RPMI8226 (cell line): ENCODE measurements around the gene SLC9A2.

Source experiments
- DNase-seq: peaks from one replicate; pipeline ENCODE4 v3.0.0-alpha.2; 2015

SLC9A2 gene

GRCh38 chr2:102621630-102622029, 2.3 kb downstream of the SLC9A2 start:
- DNase-seq, result no peak

GRCh38 chr2:102622646-102623045, 3.3 kb downstream of the SLC9A2 start:
- DNase-seq, result no peak

- DNase-seq, result no peak
Measured at GRCh38 chr2:102630458-102630857, 11.1 kb downstream of the SLC9A2 start.

DNA sequence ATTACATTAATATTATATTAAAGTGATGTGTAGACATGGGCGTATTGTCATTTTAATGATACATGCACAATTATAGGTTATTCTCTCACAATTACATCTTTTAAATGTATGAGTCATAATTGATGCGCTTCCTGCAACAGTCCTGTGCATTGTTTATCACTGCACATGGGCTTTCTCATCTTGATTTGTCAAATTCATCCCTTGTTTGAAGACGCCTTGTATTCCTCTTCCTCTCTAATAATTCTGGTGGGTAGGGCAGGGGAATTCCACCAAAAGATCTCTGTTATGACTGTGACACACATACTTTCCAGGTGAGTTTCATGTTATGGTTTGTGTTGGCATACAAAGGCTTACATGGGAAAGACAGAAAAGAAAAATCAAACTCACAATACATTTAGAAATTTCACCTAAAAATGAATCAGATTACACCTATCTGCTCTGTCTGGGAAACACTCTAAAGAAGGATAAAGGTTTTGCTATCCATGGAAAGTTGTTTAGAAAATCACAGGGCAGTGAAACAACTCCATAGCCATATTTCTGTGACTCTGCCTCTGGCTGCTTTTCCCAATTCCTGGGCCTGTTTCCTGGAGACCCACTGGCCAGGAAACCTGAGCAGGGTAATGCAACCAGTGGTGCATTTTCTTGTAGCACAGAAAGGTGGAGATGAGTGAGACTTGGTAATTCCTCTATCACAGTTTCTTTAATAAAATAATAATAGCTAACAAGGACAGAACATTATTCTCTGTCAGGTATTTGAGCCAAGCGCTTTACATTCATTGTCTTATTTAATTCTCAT, 13.2 kb downstream of the SLC9A2 start:
- DNase-seq, result no peak

DNA sequence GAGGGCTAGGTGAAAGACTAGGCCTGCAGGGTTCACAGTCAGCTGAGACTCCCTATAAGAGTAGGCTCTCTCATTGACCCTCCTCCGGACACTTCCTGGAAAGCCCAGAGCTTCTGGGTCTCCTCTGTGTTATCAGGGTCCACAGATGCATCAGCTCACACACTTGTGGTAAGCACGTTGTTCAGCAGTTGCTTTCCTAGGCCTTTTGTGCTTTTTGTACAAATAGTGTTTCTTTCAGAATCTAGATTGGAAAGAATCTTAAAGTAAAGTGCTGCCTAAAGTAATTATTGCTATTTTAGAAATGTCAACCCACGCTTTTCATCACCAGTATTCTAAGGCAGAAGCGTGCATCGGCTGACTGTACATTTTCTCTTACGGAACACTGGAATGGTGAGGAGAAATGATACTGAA, 15.5 kb downstream of the SLC9A2 start:
- no peak for DNase-seq

GRCh38 chr2:102635317-102635716, 16.0 kb downstream of the SLC9A2 start:
- DNase-seq, result no peak

- DNase-seq, result no peak
Measured at GRCh38 chr2:102636283-102636907, 17.0 kb downstream of the SLC9A2 start.

DNA sequence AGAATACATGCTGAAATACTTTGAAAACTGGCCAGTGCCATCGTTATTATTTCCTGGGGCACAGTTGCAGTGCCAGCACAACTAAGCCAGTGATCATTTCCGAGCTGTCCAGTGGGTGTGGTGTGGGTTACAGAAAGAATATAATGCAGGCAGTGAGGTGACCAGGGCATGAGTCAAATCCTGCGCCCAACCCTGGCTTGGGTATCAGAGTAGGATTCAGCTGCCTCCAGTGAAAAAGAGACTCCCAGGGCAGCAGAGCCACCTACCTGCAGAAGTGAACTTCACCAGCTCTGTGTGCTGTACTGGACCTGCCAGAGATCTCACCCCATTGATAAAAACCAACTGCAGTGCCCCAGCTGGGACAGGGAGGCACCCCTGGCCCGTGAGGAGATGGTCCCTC, 18.0 kb downstream of the SLC9A2 start:
- DNase-seq, result no peak

GRCh38 chr2:102639429-102639828, 20.1 kb downstream of the SLC9A2 start:
- DNase-seq, result no peak

DNA sequence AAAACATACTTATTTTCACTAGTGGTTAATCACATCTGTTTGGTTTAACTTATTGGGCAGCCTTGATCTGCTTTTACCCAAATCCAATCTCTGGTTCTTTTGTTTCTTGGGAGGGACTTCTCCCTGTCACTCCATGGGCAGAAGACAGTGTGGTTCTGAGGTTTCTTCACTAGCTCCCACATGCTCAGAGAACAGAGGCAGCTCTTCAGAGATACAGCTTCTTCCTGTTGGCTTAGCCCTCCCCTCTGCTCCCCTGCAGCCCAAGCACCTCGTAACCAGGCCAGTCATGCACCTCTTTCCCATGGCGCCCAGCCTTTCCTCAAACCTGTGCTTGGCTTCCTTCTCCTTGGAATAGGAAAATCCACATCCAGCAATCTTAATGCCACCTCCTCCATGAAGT, 32.8 kb downstream of the SLC9A2 start:
- no peak for DNase-seq

GRCh38 chr2:102657770-102658169, 38.4 kb downstream of the SLC9A2 start:
- DNase-seq, result no peak

DNA sequence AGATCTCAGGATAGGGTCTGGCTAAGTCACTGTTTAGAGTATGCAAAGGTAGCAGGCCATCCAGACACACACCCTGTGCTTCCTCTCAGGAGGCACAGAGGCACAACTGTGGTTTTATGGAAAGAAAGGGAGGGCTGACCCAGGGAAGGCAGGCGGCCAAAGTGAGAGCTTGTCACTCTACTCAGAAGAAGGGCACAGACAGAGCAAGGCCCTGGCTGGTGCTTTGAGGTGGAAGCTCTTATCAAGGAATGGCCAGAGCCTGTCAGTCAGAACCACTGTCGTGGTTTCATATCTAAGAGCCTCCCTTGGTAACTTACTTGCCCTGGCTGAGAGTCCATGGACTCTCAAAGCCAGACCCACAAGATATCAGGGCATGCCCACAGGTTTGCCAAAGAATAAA, 40.7 kb downstream of the SLC9A2 start:
- DNase-seq, result no peak

GRCh38 chr2:102660574-102660973, 41.2 kb downstream of the SLC9A2 start:
- DNase-seq, result no peak

- DNase-seq, result no peak
Measured at GRCh38 chr2:102661846-102662245, 42.5 kb downstream of the SLC9A2 start.

DNA sequence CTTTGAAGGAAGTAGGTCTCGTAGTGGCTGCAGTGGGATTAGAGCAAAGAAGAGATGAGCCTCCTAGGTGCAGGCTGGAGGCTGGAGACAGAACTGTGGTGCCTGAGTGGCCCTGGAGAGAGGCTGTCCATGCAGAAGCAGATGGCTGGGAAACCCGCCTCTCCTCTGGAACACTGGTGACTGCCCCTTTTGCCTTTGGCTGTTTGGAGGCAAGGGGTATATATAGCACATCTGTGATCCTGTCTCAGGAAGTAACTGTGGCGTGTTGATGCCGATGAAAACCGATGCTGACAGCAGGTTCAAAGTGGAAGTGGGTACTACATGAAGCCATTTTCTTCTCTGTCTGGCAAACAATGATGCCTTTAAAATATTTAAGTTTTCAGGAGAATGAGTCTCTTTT, 43.5 kb downstream of the SLC9A2 start:
- DNase-seq, result no peak

- DNase-seq, result no peak
Measured at GRCh38 chr2:102663381-102663780, 44.0 kb downstream of the SLC9A2 start.

- DNase-seq, result no peak
Measured at GRCh38 chr2:102664471-102664909, 45.1 kb downstream of the SLC9A2 start.

DNA sequence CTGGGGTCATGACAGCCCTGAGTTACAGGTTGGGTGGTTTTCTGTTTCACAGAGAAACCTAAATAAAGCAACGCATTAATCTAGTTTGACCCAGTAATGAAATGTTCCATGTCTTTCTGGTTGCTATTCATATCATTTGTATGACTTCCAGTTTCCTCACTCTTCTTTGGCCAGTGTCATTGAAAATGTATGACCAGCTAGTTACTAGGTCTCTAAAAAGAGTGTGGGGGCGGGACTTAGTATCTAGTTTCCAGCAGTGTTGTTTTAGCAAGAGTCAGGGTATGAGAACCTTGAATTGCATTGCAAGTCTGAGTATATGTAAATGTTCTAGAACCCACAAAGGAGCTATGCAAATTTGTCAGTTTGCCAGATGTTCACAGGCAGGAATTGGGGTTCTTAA, 47.7 kb downstream of the SLC9A2 start:
- DNase-seq, result no peak

GRCh38 chr2:102668171-102668570, 48.8 kb downstream of the SLC9A2 start:
- no peak for DNase-seq

GRCh38 chr2:102669401-102669800, 50.0 kb downstream of the SLC9A2 start:
- no peak for DNase-seq

DNA sequence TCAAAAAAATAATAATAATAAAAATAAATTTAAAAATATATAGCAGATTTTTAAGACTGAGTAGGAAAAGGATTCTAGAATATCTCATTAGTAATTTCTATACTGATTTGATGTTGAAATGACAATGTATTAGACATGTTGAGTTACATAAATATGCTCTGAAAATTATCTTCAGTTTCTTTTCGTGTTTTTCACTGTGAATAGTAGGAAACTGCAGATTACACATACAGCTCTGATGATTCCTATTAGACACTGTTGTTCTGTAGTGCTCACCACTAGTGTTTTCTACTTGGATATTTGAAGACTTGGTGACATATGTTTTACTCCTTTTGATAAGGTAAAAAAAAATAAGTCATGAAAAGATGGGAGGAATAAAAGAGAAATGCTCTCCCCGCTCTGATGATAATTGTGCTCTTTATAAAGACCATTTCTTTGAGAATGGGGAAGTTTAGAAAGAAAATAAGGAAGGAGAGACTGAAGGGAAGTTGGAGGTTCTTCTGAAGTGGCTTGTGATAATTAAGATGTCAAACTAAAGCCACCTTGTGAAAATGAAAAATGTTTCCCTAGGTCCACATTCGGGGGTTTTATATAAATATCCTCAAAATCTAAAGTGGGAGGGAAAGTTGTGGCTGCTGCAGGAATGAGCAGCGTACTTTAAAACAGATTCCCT, 52.9 kb downstream of the SLC9A2 start:
- no peak for DNase-seq

DNA sequence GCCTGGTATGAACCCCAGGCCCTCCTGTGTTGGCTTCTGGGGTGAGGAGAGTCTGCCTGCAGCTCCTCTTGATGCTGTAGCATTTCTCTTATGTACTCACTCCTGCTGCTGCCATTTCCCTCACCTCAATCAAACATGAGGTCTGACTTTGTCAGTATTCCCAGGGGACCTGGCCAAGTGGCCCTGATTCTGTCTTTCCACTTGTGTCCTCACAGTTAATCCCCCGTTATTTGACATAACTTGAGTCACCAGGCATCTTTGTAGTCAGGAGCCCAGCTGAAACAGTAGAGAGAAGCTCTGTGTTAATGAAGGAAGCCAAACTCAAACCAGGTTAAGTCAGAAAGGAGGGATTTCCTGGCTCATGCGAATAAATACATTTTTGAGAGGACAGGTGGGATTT, 55.0 kb downstream of the SLC9A2 start:
- DNase-seq, result no peak

DNA sequence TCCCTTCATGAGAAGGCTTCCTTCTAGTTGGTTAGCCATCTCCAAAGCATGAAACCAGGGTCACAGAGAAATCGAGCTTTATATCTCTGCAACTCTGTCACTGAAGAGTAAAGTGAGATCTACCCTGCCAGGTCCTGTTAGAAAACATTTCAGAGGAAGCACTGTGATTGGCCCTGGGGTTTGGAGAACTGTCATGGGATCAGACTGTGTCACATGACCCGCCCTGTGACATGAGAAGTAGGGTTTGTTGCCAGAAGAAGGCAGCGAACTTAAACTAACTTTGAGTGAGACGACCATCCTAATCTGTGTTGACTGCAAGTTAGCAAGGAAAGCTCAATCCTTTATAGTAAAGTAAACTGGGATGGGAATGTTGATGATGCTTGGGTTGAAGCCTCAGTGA, 55.5 kb downstream of the SLC9A2 start:
- DNase-seq, result no peak
